Measurements from ENCODE around the gene RBM20. TPM values are rescaled to one million over a fixed set of nuclear protein-coding genes. Genes with fewer than 3 reads are reported as not detected.

Gene RBM20
- total and polyA plus RNA-seq, 2 of the 13 experiments (the other 11 are each of a cell fraction or from before 2014, with no cell fraction given) = 0.02 to 0.22 TPM

DNA sequence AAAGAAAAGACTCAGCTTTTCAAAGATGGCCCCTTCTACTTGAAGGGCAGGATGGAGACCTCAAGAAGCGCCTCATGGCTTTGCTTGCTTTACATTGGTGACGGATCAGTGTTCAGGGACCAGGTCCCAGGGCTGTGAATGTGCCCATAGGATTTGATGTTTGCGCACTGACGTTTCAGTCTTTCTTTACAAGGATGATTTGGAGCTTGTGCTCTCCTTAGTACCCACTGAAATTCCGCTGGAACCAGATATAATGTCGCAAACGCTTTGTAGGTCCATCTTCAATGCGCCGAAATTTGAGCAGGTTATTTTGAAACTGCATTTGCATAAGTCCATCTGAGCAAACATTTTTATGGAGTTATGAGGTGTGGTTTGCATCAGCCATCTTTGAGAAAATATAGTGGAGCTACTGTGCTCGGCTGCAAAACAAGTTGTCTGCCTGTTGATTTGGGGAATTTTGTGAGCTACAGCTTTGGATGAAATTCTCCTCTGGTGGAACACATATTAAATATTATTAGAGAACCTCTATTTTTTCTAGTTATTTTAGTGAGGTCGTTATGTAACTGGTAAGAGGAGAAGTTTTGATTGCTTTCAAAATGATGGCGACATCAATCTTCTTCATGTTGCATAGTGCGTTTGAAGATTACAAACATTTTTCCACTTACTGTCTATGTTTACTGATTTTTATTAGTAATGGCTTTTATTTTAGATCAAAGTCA, 2.4 kb downstream of the RBM20 start (continued):
- TF ChIP-seq NR2F6 (IDR thresholded peaks at IDR 0.05) (no peak), NR2F6 (CRISPR knock-in tag; IDR thresholded peaks at IDR 0.05) (no peak), CHD2 (IDR thresholded peaks at IDR 0.05; ENCODE audit: low read depth, low read length) (no peak)

DNA sequence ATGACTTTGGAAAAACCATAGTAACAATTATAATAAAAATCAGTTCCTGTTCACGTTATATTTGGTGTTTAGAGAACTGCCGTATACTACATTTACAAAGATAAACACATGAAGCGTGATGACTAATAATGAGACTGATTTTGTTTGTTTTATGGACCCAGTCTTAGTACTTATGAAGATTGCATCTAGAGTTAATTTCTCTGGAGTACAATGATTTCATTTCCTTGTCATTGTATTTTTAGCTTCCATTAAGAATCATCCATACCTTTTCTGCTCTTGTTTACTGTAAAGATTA, 2.9 kb downstream of the RBM20 start:
- ChIA-PET CTCF (ENCODE audit: low intra/inter-chr PET ratio, low total read pairs) (no interaction called here), POLR2A (no interaction called here)
- Histone ChIP-seq H3K79me2 (ENCODE audit: insufficient read depth, low read length) (no peaks in the 10 kb centered on the region), H2AFZ (ENCODE audit: low read length) (no peak overlapping the region), H3K36me3 (replicated peaks in 1 of 2; ENCODE audit: control insufficient read depth in 1 of 2, insufficient read depth in 2 of 2, low read length in 2 of 2) (no peaks in the 10 kb centered on the region), H3K4me3 (replicated peaks in 1 of 3; ENCODE audit: insufficient read depth in 1 of 3, low read depth in 2 of 3, low read length in 3 of 3) (no peak overlapping the region), H4K20me1 (ENCODE audit: insufficient read depth, low read length) (no peaks in the 10 kb centered on the region), H3K9me3 (ENCODE audit: low read length) (no peaks in the 10 kb centered on the region), H3K27me3 (ENCODE audit: control insufficient read depth in 1 of 2, insufficient read depth in 2 of 2, low read length in 2 of 2) (peaks cover 3 to 36% of the 10 kb centered on the region in 2 experiments), H3K9ac (ENCODE audit: insufficient read depth, low read depth, low read length) (no peak overlapping the region), H3K4me1 (ENCODE audit: insufficient read depth, low read length) (peaks cover 9% of the 10 kb centered on the region), H3K27ac (ENCODE audit: extremely low read length, insufficient read depth, low read length) (no peak overlapping the region), H3K4me2 (ENCODE audit: low read depth, low read length) (no peak overlapping the region)
- no TSS peak for BruUV-seq (replicated peaks)
- 32% methylated on average over 3 of the region's 3 CpGs for WGBS (ENCODE audit: low lambda C conversion rate)
- in situ Hi-C loops (cut with HindIII; ENCODE audit: extremely low pct_ligation_motif_present, low pct_unique_long_range_greater_than_20kb) = no loop called here
- TF ChIP-seq HNRNPLL (IDR thresholded peaks at IDR 0.05; ENCODE audit: low read depth, low read length, poor library complexity, severe bottlenecking) = no peak
- no peak for TF ChIP-seq LCORL (IDR thresholded peaks at IDR 0.05)
- TF ChIP-seq LCORL (CRISPR knock-in tag; IDR thresholded peaks at IDR 0.05) = no peak
- TF ChIP-seq ZNF510 (CRISPR knock-in tag; IDR thresholded peaks at IDR 0.05; ENCODE audit: low read depth) = no peak
- no peak for TF ChIP-seq FOXP1 (IDR thresholded peaks at IDR 0.05)
- no peak for TF ChIP-seq FOXP1 (CRISPR knock-in tag; IDR thresholded peaks at IDR 0.05)
- no peak for TF ChIP-seq ZNF790 (CRISPR knock-in tag; IDR thresholded peaks at IDR 0.05; ENCODE audit: borderline replicate concordance)
- no peak for TF ChIP-seq ZNF264 (CRISPR knock-in tag; IDR thresholded peaks at IDR 0.05)
- TF ChIP-seq ARNT2 (CRISPR knock-in tag; IDR thresholded peaks at IDR 0.05; ENCODE audit: low read depth) = no peak
- no peak for TF ChIP-seq ZSCAN12 (CRISPR knock-in tag; IDR thresholded peaks at IDR 0.05)
- TF ChIP-seq PAF1 (CRISPR knock-in tag; IDR thresholded peaks at IDR 0.05) = no peak
- TF ChIP-seq NFKBIZ (CRISPR knock-in tag; IDR thresholded peaks at IDR 0.05) = no peak
- no peak for TF ChIP-seq ZNF569 (CRISPR knock-in tag; IDR thresholded peaks at IDR 0.05; ENCODE audit: borderline replicate concordance)
- TF ChIP-seq MTF2 (CRISPR knock-in tag; IDR thresholded peaks at IDR 0.05; ENCODE audit: borderline replicate concordance) = no peak
- no peak for TF ChIP-seq ZKSCAN5 (CRISPR knock-in tag; IDR thresholded peaks at IDR 0.05)
- TF ChIP-seq ZNF670 (CRISPR knock-in tag; IDR thresholded peaks at IDR 0.05; ENCODE audit: borderline replicate concordance) = no peak
- TF ChIP-seq ETV6 (CRISPR knock-in tag; conservative IDR thresholded peaks at IDR 0.05) = no peak
- TF ChIP-seq KAT8 (CRISPR knock-in tag; IDR thresholded peaks at IDR 0.05) = no peak
- intact Hi-C loops (cut with micrococcal nuclease; ENCODE audit: unreplicated experiment) = no loop called here
- no peak for FAIRE-seq
- no peak for DNase-seq (ENCODE audit: low spot score)
- no peak for ATAC-seq
